GM15510 (cell line): ENCODE measurements around the gene AZU1.

Source experiments
- POLR2A ChIP-seq: IDR thresholded peaks from 3 replicates; pipeline ENCODE4 v1.6.1; 2011; ENCODE audit warnings: borderline replicate concordance; ENCODE audit not compliant: insufficient read length; ENCODE audit errors: extremely low read depth

AZU1 gene

GRCh38 chr19:827710-828321, at the start of gene AZU1:
Gene AZU1 (plus strand): TSS chr19:827837. CDS start chr19:827847, 10 bp downstream.
- TF ChIP-seq POLR2A, result no peak

GRCh38 chr19:778910-779653, 48.6 kb upstream of the AZU1 start:
- no peak for TF ChIP-seq POLR2A

- TF ChIP-seq POLR2A, result no peak
These were observed 46.7 kb upstream of the AZU1 start for GRCh38 chr19:780935-781334.

- no peak for TF ChIP-seq POLR2A
These were observed 45.8 kb upstream of the AZU1 start for GRCh38 chr19:781800-782184.

GRCh38 chr19:782185-782877, 45.3 kb upstream of the AZU1 start:
- TF ChIP-seq POLR2A, result no peak

- no peak for TF ChIP-seq POLR2A
These were observed 44.6 kb upstream of the AZU1 start for GRCh38 chr19:782878-783668.

GRCh38 chr19:784541-784940, 43.1 kb upstream of the AZU1 start:
- no peak for TF ChIP-seq POLR2A

GRCh38 chr19:787536-787935, 40.1 kb upstream of the AZU1 start:
- TF ChIP-seq POLR2A, result no peak

GRCh38 chr19:788686-788982, 39.0 kb upstream of the AZU1 start:
- TF ChIP-seq POLR2A, result no peak

GRCh38 chr19:788983-789700, 38.5 kb upstream of the AZU1 start:
- no peak for TF ChIP-seq POLR2A

- no peak for TF ChIP-seq POLR2A
These were observed 38.0 kb upstream of the AZU1 start for GRCh38 chr19:789701-790060.

GRCh38 chr19:791007-791566, 36.5 kb upstream of the AZU1 start:
- TF ChIP-seq POLR2A, result no peak

GRCh38 chr19:791567-792305, 35.9 kb upstream of the AZU1 start:
- no peak for TF ChIP-seq POLR2A
